ENCODE measurements around the gene EFL1.

Gene EFL1

GRCh38 chr15:82158811-82159210 is 103.7 kb downstream of the EFL1 start:
- Histone ChIP-seq H3K14ac (ENCODE audit: low read length in 2 of 2) (no peak overlapping the region), H2BK12ac (ENCODE audit: low read length in 2 of 2) (no peak overlapping the region), H3K9me3 (ENCODE audit: control insufficient read depth, low read length) (no peaks in the 10 kb centered on the region), H2AFZ (ENCODE audit: low read depth, low read length) (no peak overlapping the region), H2BK5ac (ENCODE audit: low read depth, low read length, poor library complexity, severe bottlenecking) (no peak overlapping the region), H3K4me2 (ENCODE audit: low read length, poor library complexity, severe bottlenecking) (no peak overlapping the region), H2AK5ac (ENCODE audit: low read length, severe bottlenecking) (no peak overlapping the region), H4K91ac (ENCODE audit: low read length) (no peak overlapping the region), H4K8ac (ENCODE audit: low read length) (no peak overlapping the region), H3K27me3 (ENCODE audit: control insufficient read depth in 1 of 2, insufficient read depth in 1 of 2, low read length in 2 of 2) (no peaks in the 10 kb centered on the region), H2BK120ac (ENCODE audit: low read depth, low read length) (no peak overlapping the region), H3K4ac (ENCODE audit: low read depth in 1 of 2, low read length in 2 of 2) (no peak overlapping the region), H3K4me3 (ENCODE audit: insufficient read depth in 1 of 2, low read depth in 1 of 2, low read length in 2 of 2) (no peak overlapping the region), H3K4me1 (ENCODE audit: control insufficient read depth, insufficient read depth, low read depth, low read length) (no peaks in the 10 kb centered on the region), H2BK15ac (ENCODE audit: low read depth, poor library complexity, severe bottlenecking) (no peak overlapping the region), H3K79me1 (replicated peaks; ENCODE audit: low read length, poor library complexity, severe bottlenecking) (no peaks in the 10 kb centered on the region), H3K18ac (ENCODE audit: low read depth in 1 of 2, low read length in 2 of 2) (no peak overlapping the region), H3K36me3 (ENCODE audit: control insufficient read depth in 1 of 2, insufficient read depth in 2 of 2, low read depth in 1 of 2, low read length in 2 of 2) (peaks cover 2 to 65% of the 10 kb centered on the region in 2 experiments), H3K9ac (ENCODE audit: low read length) (no peak overlapping the region), H3K27ac (ENCODE audit: low read length, poor library complexity, severe bottlenecking) (no peak overlapping the region), H3K23ac (ENCODE audit: low read length in 2 of 2) (no peak overlapping the region)
- no peak for DNase-seq
- WGBS: 93% methylated on average over 3 of the region's 4 CpGs

- no peak overlapping the region for H4K91ac ChIP-seq (ENCODE audit: low read length)
- H3K27ac ChIP-seq (ENCODE audit: low read length, poor library complexity, severe bottlenecking): no peak overlapping the region
- no peaks in the 10 kb centered on the region for H3K79me1 ChIP-seq (replicated peaks; ENCODE audit: low read length, poor library complexity, severe bottlenecking)
- H3K4me2 ChIP-seq (ENCODE audit: low read length, poor library complexity, severe bottlenecking): no peak overlapping the region
- no peak overlapping the region for H3K23ac ChIP-seq (ENCODE audit: low read length in 2 of 2)
- no peak overlapping the region for H2BK120ac ChIP-seq (ENCODE audit: low read depth, low read length)
- no peak overlapping the region for H3K4me3 ChIP-seq (ENCODE audit: insufficient read depth in 1 of 2, low read depth in 1 of 2, low read length in 2 of 2)
- no peak overlapping the region for H2BK5ac ChIP-seq (ENCODE audit: low read depth, low read length, poor library complexity, severe bottlenecking)
- H3K4me1 ChIP-seq (ENCODE audit: control insufficient read depth, insufficient read depth, low read depth, low read length): peaks cover 2% of the 10 kb centered on the region
- no peak overlapping the region for H4K8ac ChIP-seq (ENCODE audit: low read length)
- H2BK12ac ChIP-seq (ENCODE audit: low read length in 2 of 2): no peak overlapping the region
- no peak overlapping the region for H2AFZ ChIP-seq (ENCODE audit: low read depth, low read length)
- H3K27me3 ChIP-seq (ENCODE audit: control insufficient read depth in 1 of 2, insufficient read depth in 1 of 2, low read length in 2 of 2): no peaks in the 10 kb centered on the region
- H2AK5ac ChIP-seq (ENCODE audit: low read length, severe bottlenecking): no peak overlapping the region
- WGBS: no CpG with 5 or more reads among the region's 1 CpG
- no peaks in the 10 kb centered on the region for H3K9me3 ChIP-seq (ENCODE audit: control insufficient read depth, low read length)
- no peak overlapping the region for H2BK15ac ChIP-seq (ENCODE audit: low read depth, poor library complexity, severe bottlenecking)
- H3K4ac ChIP-seq (ENCODE audit: low read depth in 1 of 2, low read length in 2 of 2): no peak overlapping the region
- no peak for DNase-seq
- H3K18ac ChIP-seq (ENCODE audit: low read depth in 1 of 2, low read length in 2 of 2): no peak overlapping the region
- H3K14ac ChIP-seq (ENCODE audit: low read length in 2 of 2): no peak overlapping the region
- no peak overlapping the region for H3K9ac ChIP-seq (ENCODE audit: low read length)
- peaks cover 6 to 59% of the 10 kb centered on the region in 2 experiments for H3K36me3 ChIP-seq (ENCODE audit: control insufficient read depth in 1 of 2, insufficient read depth in 2 of 2, low read depth in 1 of 2, low read length in 2 of 2)
These were observed 111.9 kb downstream of the EFL1 start for GRCh38 chr15:82150645-82151044.

GRCh38 chr15:82146990-82147461 is 115.5 kb downstream of the EFL1 start:
- Histone ChIP-seq H3K9me3 (ENCODE audit: control insufficient read depth, low read length) (no peaks in the 10 kb centered on the region), H3K4me3 (ENCODE audit: insufficient read depth in 1 of 2, low read depth in 1 of 2, low read length in 2 of 2) (no peak overlapping the region), H3K27me3 (ENCODE audit: control insufficient read depth in 1 of 2, insufficient read depth in 1 of 2, low read length in 2 of 2) (no peaks in the 10 kb centered on the region), H3K14ac (ENCODE audit: low read length in 2 of 2) (no peak overlapping the region), H3K4ac (ENCODE audit: low read depth in 1 of 2, low read length in 2 of 2) (no peak overlapping the region), H3K23ac (ENCODE audit: low read length in 2 of 2) (no peak overlapping the region), H4K8ac (ENCODE audit: low read length) (no peak overlapping the region), H3K4me2 (ENCODE audit: low read length, poor library complexity, severe bottlenecking) (no peak overlapping the region), H2AK5ac (ENCODE audit: low read length, severe bottlenecking) (no peak overlapping the region), H2BK5ac (ENCODE audit: low read depth, low read length, poor library complexity, severe bottlenecking) (no peak overlapping the region), H3K18ac (ENCODE audit: low read depth in 1 of 2, low read length in 2 of 2) (no peak overlapping the region), H3K79me1 (replicated peaks; ENCODE audit: low read length, poor library complexity, severe bottlenecking) (no peaks in the 10 kb centered on the region), H4K91ac (ENCODE audit: low read length) (no peak overlapping the region), H3K27ac (ENCODE audit: low read length, poor library complexity, severe bottlenecking) (peak overlapping the region; percentile 71), H3K9ac (ENCODE audit: low read length) (peak overlapping the region; percentile 57), H2AFZ (ENCODE audit: low read depth, low read length) (no peak overlapping the region), H2BK120ac (ENCODE audit: low read depth, low read length) (no peak overlapping the region), H2BK12ac (ENCODE audit: low read length in 2 of 2) (no peak overlapping the region), H2BK15ac (ENCODE audit: low read depth, poor library complexity, severe bottlenecking) (no peak overlapping the region), H3K4me1 (ENCODE audit: control insufficient read depth, insufficient read depth, low read depth, low read length) (peaks cover 2% of the 10 kb centered on the region), H3K36me3 (ENCODE audit: control insufficient read depth in 1 of 2, insufficient read depth in 2 of 2, low read depth in 1 of 2, low read length in 2 of 2) (peaks cover 6 to 55% of the 10 kb centered on the region in 2 experiments)
- DNase-seq: peak; percentile 76
- WGBS: 43% methylated on average over 4 of the region's 8 CpGs

GRCh38 chr15:82146576-82146975 is 116.0 kb downstream of the EFL1 start:
- H2BK120ac ChIP-seq (ENCODE audit: low read depth, low read length): no peak overlapping the region
- DNase-seq: no peak
- H3K23ac ChIP-seq (ENCODE audit: low read length in 2 of 2): no peak overlapping the region
- H3K36me3 ChIP-seq (ENCODE audit: control insufficient read depth in 1 of 2, insufficient read depth in 2 of 2, low read depth in 1 of 2, low read length in 2 of 2): peaks cover 6 to 54% of the 10 kb centered on the region in 2 experiments
- H2BK15ac ChIP-seq (ENCODE audit: low read depth, poor library complexity, severe bottlenecking): no peak overlapping the region
- no peak overlapping the region for H4K8ac ChIP-seq (ENCODE audit: low read length)
- H3K4me3 ChIP-seq (ENCODE audit: insufficient read depth in 1 of 2, low read depth in 1 of 2, low read length in 2 of 2): no peak overlapping the region
- H2BK5ac ChIP-seq (ENCODE audit: low read depth, low read length, poor library complexity, severe bottlenecking): no peak overlapping the region
- no peaks in the 10 kb centered on the region for H3K9me3 ChIP-seq (ENCODE audit: control insufficient read depth, low read length)
- H2AFZ ChIP-seq (ENCODE audit: low read depth, low read length): no peak overlapping the region
- H3K27me3 ChIP-seq (ENCODE audit: control insufficient read depth in 1 of 2, insufficient read depth in 1 of 2, low read length in 2 of 2): no peaks in the 10 kb centered on the region
- H3K9ac ChIP-seq (ENCODE audit: low read length): peak overlapping the region; percentile 57
- H2AK5ac ChIP-seq (ENCODE audit: low read length, severe bottlenecking): no peak overlapping the region
- peak overlapping the region; percentile 22 for H3K27ac ChIP-seq (ENCODE audit: low read length, poor library complexity, severe bottlenecking)
- peaks cover 2% of the 10 kb centered on the region for H3K4me1 ChIP-seq (ENCODE audit: control insufficient read depth, insufficient read depth, low read depth, low read length)
- H3K4ac ChIP-seq (ENCODE audit: low read depth in 1 of 2, low read length in 2 of 2): no peak overlapping the region
- no peak overlapping the region for H2BK12ac ChIP-seq (ENCODE audit: low read length in 2 of 2)
- H3K79me1 ChIP-seq (replicated peaks; ENCODE audit: low read length, poor library complexity, severe bottlenecking): no peaks in the 10 kb centered on the region
- no peak overlapping the region for H3K4me2 ChIP-seq (ENCODE audit: low read length, poor library complexity, severe bottlenecking)
- 89% methylated on average over 2 of the region's 3 CpGs for WGBS
- no peak overlapping the region for H4K91ac ChIP-seq (ENCODE audit: low read length)
- no peak overlapping the region for H3K18ac ChIP-seq (ENCODE audit: low read depth in 1 of 2, low read length in 2 of 2)
- H3K14ac ChIP-seq (ENCODE audit: low read length in 2 of 2): no peak overlapping the region
